Naive thymus-derived CD8-positive, alpha-beta T cell (primary cell): ENCODE measurements around the gene HMGN1. TPM values are rescaled to one million over a fixed set of nuclear protein-coding genes. Genes with fewer than 3 reads are reported as not detected.
"Not testable (repeated sequence)": the region's sequence is repeated elsewhere in the genome, so short reads cannot be mapped to it uniquely, and the experiment has no call there.

Experiments
- ATAC-seq, 2 donors: fragments of 150-1000 bp; cut with Tn5 transposase in 1 of 2; sonication (Bioruptor Pico), chemical (Tn5 transposase) in 1 of 2; 1 replicate in 1 of 2; 2 replicates in 1 of 2; pipeline ENCODE4 v1.10.0; 2021; ENCODE audit warnings: mild to moderate bottlenecking in 2 of 2, moderate library complexity in 2 of 2
- POLR2A ChIA-PET: fragments of 350-600 bp; sonication (Branson Sonifier 250); formaldehyde crosslinking; loops from one replicate; lab custom pipeline; 2021; ENCODE audit warnings: antibody characterized with exemption; lab: Charles Lee
- DNase-seq, 10 donors: peaks; one replicate each; pipeline versions ENCODE4 v3.0.0 to v3.0.0-alpha.2; 2020 to 2022
- H3K27ac Mint-ChIP-seq, 10 donors: one replicate each; pipeline ENCODE4 v1.8.0; 2020 to 2022; ENCODE audit warnings: mild to moderate bottlenecking in 10 of 10, mixed read lengths in 10 of 10, moderate library complexity in 4 of 10, inconsistent platforms in 1 of 10
- H3K27me3 Mint-ChIP-seq, 5 donors: one replicate each; pipeline ENCODE4 v1.8.0; 2021 to 2022; ENCODE audit warnings: mixed read lengths in 5 of 5
- H3K36me3 Mint-ChIP-seq, 3 donors: one replicate each; pipeline ENCODE4 v1.8.0; 2020 to 2022; ENCODE audit warnings: mixed read lengths in 3 of 3, mild to moderate bottlenecking in 2 of 3, inconsistent platforms in 1 of 3
- H3K4me1 Mint-ChIP-seq, 4 donors: one replicate each; pipeline ENCODE4 v1.8.0; 2021 to 2022; ENCODE audit warnings: mixed read lengths in 4 of 4
- H3K4me3 Mint-ChIP-seq, 10 donors: one replicate each; pipeline ENCODE4 v1.8.0; 2020 to 2022; ENCODE audit warnings: mild to moderate bottlenecking in 10 of 10, mixed read lengths in 10 of 10, moderate library complexity in 6 of 10, inconsistent platforms in 1 of 10
- H3K9me3 Mint-ChIP-seq, 9 donors: one replicate each; pipeline ENCODE4 v1.8.0; 2020 to 2022; ENCODE audit warnings: mixed read lengths in 9 of 9, mild to moderate bottlenecking in 3 of 9, inconsistent platforms in 1 of 9, moderate library complexity in 1 of 9
- polyA plus RNA-seq, 3 donors: library from polyadenylated mRNA; unstranded; fragments of 300-500 nt; fragmentation: Illumina TruSeq; gene quantifications; one replicate each; pipeline ENCODE4 v1.2.3, GENCODE V29; 2021
- total RNA-seq, 8 experiments: library from RNA in 2 of 8; stranded (reverse) in 2 of 8; gene quantifications; one replicate each; pipeline ENCODE4 v1.2.3 and lab custom pipeline; 2021 to 2026

HMGN1 gene
- total and polyA plus RNA-seq, 5 experiments from 2014 or later = 248 to 285 (median 252) TPM

DNA sequence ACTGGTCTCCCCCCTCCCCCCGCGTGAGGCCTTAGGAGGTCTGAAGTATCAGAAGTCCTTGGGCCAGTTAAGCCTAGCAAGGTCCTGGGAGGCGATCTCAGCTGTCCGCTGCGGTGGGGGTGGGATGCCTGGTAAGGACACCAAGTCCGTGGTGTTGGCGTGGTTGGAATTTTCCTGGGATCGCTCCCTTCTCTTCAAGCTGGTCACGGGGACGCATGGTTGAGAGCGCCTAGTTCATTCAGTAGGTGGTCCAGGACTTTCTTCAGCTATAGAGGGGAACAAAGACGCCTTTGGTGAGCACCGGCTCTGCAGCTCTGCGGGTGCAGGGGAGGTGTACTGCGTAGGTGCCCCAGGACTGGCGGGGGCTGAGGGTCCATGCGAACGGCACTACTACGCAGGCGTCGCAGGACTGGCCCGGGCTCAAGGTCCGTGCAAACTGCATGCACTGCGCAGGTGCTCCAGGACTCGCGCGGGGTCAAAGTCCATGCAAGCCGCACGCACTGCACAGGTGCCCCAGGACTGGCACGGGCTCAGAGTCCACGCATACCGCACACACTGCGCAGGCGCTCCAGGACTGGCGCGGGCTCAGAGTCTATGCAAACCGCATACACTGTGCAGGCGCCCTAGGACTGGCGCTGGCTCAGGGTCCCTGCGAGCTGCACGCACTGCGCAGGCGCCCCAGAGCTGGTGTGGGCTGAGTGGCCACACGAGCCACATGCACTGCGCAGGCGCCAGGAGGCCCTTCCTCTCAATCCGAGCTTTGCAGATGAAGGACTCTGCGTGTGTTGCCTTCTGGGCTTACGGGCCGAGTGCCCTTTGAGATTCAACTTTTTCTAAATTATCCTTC lies 36.6 kb upstream of the HMGN1 start:
- Mint-ChIP-seq H3K27me3 (no peaks in the 10 kb centered on the region), H3K27ac (peak overlapping the region in 9 of 10 donors; percentile 6 to 89 (median 83)), H3K4me3 (peak overlapping the region; percentile 39 to 89 (median 72)), H3K4me1 (peaks cover 21 to 57% (median 50%) of the 10 kb centered on the region in 4 donors), H3K9me3 (no peaks in the 10 kb centered on the region), H3K36me3 (peaks cover 0 to 5% (median 0%) of the 10 kb centered on the region in 3 donors)
- POLR2A ChIA-PET = interaction anchor here (1.3 to 3.1 kb wide), 4 partner anchors 12 to 74 kb away, joined by 3 to 30 read pairs (median 6); partner anchors contain the start of genes BRWD1 and HMGN1
- DNase-seq (peak; percentile 25 to 78 (median 66)), ATAC-seq (peak; percentile 52 to 60)

DNA sequence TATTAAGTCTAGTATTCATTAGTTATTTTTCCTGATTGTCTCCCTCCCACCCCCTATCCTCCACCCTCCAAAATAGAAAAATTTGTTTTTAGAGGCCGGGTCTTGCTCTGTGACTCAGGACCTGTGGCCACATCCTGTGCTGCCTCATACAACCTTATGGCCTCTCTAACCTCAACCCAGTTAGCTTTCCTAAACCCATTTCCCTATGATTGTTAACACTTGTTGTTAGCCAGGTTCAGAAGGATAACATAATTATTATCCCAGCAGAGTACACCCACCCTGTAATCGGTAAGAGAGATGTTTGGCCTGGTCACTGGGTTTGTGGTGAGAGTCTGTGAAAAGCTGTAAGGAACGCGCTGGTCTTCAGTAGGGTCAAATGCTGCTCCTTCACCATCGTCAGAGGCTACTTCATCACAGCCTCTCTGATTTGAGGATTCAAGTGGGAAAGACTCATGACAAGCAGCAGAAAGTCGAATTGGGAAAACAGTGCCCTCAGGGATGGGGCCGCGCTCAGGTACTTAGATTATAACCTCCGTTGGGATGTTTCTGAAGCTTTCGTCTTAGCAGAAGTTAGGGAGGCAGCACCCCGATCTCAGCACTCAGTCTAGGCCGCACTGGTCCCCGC lies 35.9 kb upstream of the HMGN1 start:
- POLR2A ChIA-PET = interaction anchor here (1.3 to 2.1 kb wide), 3 partner anchors 11 to 73 kb away, joined by 3 to 8 read pairs (median 4); partner anchors contain the start of gene BRWD1
- ATAC-seq (no peak), DNase-seq (no peak)
- Mint-ChIP-seq H3K4me1 (peaks cover 19 to 60% (median 51%) of the 10 kb centered on the region in 4 donors), H3K4me3 (peak overlapping the region in 3 of 10 donors; percentile 22 to 75 (median 63)), H3K9me3 (no peaks in the 10 kb centered on the region), H3K27ac (peak overlapping the region; percentile 3 to 84 (median 56)), H3K36me3 (peaks cover 0 to 2% (median 0%) of the 10 kb centered on the region in 3 donors), H3K27me3 (no peaks in the 10 kb centered on the region)

DNA sequence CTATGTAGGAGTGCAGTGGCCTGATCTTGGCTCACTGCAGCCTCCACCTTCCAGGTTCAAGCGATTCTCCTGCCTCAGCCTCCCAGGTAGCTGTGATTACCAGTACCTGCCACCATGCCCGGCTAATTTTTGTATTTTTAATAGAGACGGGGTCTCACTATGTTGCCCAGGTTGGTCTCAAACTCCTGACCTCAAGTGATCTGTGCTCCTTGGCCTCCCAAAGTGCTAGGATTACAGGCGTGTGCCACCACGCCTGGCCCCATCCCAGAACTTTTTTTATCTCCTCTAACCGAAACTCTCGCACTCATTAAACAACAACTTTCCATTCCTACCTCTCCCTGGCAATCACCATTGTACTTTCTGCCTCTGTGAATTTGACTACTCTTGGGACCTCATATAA lies 33.2 kb upstream of the HMGN1 start:
- POLR2A ChIA-PET = interaction anchor here (2.8 kb wide), 1 partner anchor 69 kb away, joined by 19 read pairs; the partner anchor contains the start of gene BRWD1
- peak overlapping the region; percentile 0 to 91 (median 42) for H3K4me3 Mint-ChIP-seq
- peaks cover 9 to 40% (median 31%) of the 10 kb centered on the region in 4 donors for H3K4me1 Mint-ChIP-seq
- H3K36me3 Mint-ChIP-seq, H3K9me3 Mint-ChIP-seq, ATAC-seq, H3K27me3 Mint-ChIP-seq, DNase-seq: not testable (repeated sequence)
- H3K27ac Mint-ChIP-seq = peak overlapping the region; percentile 5 to 97 (median 69)

DNA sequence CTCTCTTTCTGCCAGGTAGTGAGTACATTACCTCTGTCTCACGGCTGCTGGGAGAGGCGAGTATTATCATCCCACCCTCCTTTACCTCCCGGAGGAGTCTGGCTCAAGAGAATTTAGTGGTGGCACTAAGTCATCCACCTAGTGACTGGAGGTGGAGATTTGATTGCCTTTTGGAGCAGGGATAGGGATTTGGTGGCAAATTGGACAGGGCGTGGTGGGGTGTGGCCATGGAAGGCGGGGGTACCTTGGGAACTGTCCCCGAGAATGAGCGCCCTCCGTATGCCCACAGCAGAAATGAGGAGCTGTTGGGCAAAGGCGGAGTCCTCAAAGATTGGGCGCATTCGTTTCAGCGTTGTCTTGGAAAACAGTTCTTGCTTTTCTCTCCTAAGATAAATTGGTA lies 32.1 kb upstream of the HMGN1 start:
- ATAC-seq = peak in 1 of 2 donors; percentile 0

DNA sequence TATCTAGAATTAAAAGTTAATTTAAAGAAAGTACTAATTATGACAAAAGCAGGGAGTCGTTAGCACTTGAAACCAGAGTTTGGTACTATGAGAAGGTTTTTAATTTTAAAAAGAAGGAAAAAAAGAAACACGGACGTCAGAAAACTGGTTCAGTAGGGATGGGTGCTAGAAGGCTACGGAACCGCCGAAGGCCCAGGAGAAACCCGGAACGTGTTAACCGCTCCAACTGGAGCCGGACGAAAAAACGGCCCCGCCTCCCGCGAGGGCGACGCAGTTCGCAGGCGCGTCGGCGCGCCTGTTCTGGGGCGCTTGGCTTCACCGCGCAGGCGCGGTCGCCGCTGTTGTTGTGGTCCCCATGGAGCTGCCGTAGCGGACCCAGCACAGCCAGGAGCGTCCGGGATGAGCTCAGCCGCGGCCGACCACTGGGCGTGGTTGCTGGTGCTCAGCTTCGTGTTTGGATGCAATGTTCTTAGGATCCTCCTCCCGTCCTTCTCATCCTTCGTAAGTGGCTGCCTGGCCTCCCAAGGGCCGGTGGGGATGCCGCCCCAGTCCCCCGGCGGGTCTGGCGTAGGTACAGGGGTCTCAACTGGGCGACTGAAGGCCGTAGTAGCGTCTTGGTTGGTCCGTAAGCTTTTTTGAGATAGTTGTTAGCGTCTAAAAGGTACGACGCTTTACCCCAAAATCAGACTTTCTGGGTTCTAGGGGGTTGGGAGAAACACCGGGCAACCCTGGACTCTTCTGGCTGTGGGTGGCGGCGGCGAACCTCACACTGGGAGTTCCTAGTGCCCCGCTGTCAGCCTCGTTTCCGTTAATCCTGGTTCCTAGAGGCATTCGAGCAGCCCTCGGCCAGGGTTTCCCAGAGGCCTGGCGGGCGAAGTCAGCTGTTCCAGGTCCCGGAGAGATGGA lies 31.4 kb upstream of the HMGN1 start:
- Mint-ChIP-seq H3K9me3 (no peaks in the 10 kb centered on the region), H3K36me3 (peaks cover 0 to 2% (median 0%) of the 10 kb centered on the region in 3 donors), H3K4me3 (peak overlapping the region; percentile 90 to 96 (median 92)), H3K27me3 (peaks cover 0 to 6% (median 0%) of the 10 kb centered on the region in 5 donors), H3K4me1 (peaks cover 6 to 28% (median 25%) of the 10 kb centered on the region in 4 donors), H3K27ac (peak overlapping the region; percentile 28 to 98 (median 94))
- peak; percentile 95 to 96 for ATAC-seq
- POLR2A ChIA-PET = interaction anchor here (0.6 to 2.8 kb wide), 4 partner anchors 30 to 67 kb away, joined by 3 to 19 read pairs (median 6); partner anchors contain the start of genes BRWD1 and HMGN1
- DNase-seq = peak; percentile 78 to 95 (median 86)

More for the DNA sequence above, 32.1 kb upstream of the HMGN1 start:
- H3K9me3 Mint-ChIP-seq = no peaks in the 10 kb centered on the region
- peak in 1 of 10 donors; percentile 16 for DNase-seq
- POLR2A ChIA-PET = interaction anchor here (1.2 to 2.8 kb wide), 3 partner anchors 31 to 68 kb away, joined by 5 to 19 read pairs (median 6); partner anchors contain the start of genes BRWD1 and HMGN1
- H3K27me3 Mint-ChIP-seq = peaks cover 0 to 6% (median 0%) of the 10 kb centered on the region in 5 donors
- peak overlapping the region; percentile 90 to 96 (median 92) for H3K4me3 Mint-ChIP-seq
- peak overlapping the region; percentile 28 to 98 (median 94) for H3K27ac Mint-ChIP-seq
- peaks cover 0 to 2% (median 0%) of the 10 kb centered on the region in 3 donors for H3K36me3 Mint-ChIP-seq
- peaks cover 9 to 32% (median 28%) of the 10 kb centered on the region in 4 donors for H3K4me1 Mint-ChIP-seq

DNA sequence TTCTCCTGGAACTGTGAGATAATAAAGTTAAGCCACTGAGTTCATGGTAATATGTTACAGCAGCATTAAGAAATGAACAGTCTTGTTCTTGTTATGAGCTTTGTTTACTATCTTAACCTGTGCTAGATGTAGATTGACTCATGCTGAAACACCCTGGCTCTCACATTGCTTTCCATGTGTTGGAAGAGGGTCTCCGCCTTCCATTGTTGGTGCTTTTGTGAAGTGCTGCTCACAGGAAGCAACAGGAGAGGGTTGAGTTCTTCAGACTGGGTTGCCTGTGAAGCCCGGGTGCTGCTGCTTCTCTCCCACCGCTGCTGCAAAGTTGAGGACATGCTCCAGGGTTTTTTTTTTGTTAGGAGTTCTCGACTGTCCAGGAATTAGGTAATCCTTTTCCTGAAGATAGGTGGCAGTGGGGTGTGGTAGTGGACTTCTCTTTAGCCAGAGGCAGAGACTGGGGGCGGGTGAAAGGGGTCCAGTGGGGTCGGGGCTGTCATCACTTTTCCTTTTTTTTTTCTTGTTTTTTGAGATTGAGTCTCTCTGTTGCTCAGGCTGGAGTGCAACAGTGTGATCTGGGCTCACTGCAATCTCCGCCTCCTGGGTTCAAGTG lies 28.7 kb upstream of the HMGN1 start:
- H3K4me3 Mint-ChIP-seq = no peak overlapping the region
- POLR2A ChIA-PET = no interaction called here
- peaks cover 0 to 2% (median 0%) of the 10 kb centered on the region in 3 donors for H3K36me3 Mint-ChIP-seq
- H3K4me1 Mint-ChIP-seq = peaks cover 6 to 23% (median 18%) of the 10 kb centered on the region in 4 donors
- H3K27me3 Mint-ChIP-seq = peaks cover 0 to 8% (median 0%) of the 10 kb centered on the region in 5 donors
- no peak for ATAC-seq
- DNase-seq = no peak
- no peaks in the 10 kb centered on the region for H3K9me3 Mint-ChIP-seq
- peak overlapping the region in 2 of 10 donors; percentile 20 to 81 for H3K27ac Mint-ChIP-seq

DNA sequence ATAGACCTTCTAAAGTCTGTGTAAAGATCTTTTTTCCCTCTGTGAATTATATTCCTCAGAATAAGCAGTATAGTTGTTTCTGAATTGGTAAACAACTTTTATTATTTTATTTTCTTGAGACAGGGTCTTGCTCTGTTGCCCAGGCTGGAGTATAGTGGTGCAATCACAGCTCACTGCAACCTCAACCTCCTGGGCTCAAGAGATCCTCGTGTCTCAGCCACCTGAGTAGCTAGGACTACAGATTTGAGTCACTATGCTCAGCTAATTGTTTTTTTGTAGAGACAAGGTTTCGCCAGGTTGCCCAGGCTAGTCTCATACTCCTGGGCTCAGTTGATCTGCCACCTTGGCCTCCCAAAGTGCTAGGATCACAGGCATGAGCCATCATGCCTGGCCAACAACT lies 26.6 kb upstream of the HMGN1 start:
- no peak overlapping the region for H3K27ac Mint-ChIP-seq
- no peak overlapping the region for H3K4me3 Mint-ChIP-seq
- DNase-seq (no peak), ATAC-seq (no peak)
- no peaks in the 10 kb centered on the region for H3K9me3 Mint-ChIP-seq
- peaks cover 0 to 8% (median 2%) of the 10 kb centered on the region in 4 donors for H3K4me1 Mint-ChIP-seq
- H3K36me3 Mint-ChIP-seq = no peaks in the 10 kb centered on the region
- POLR2A ChIA-PET = no interaction called here
- H3K27me3 Mint-ChIP-seq = peaks cover 0 to 8% (median 0%) of the 10 kb centered on the region in 5 donors

DNA sequence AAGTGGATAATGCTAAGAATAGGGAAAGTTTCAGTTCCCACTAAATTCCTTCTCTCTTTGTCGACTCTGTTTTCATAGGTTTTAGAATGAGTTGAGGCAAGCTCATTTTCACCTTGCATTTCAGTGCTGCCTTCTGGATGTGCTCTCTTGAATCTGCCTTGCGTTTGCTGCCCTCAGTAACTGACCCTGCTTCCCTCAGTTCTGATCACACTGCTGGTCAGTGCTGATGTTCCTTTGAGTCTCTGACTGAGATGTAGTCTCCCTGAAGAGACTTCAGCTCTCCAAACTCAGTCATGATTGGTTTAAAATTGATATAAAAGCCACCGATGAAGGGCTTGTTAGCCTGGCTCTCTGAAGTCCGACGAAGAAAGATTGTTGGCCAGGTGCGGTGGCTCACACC lies 25.2 kb upstream of the HMGN1 start:
- POLR2A ChIA-PET = interaction anchor here (1.5 kb wide), 1 partner anchor 11 kb away, joined by 3 read pairs; no protein-coding TSS in a partner anchor

DNA sequence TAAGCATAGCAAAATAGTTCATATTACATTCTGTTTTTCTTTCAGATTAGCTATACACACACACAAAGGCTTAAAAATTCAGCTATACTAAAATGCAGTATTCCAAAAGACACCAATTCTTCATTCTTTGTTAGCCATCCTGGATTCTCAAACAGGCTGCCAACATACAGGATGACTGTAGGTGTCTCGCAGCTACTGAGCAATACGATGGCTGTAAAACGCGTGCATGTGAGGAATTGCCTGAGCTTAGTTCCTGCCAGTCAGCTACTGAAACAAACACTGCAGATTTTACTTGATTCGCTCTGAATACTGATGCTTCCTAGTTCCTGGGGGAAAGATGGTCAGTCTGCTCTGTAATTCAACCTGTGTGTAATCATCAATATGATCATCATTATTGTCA lies 24.7 kb upstream of the HMGN1 start:
- no peaks in the 10 kb centered on the region for H3K9me3 Mint-ChIP-seq
- POLR2A ChIA-PET = interaction anchor here (1.5 kb wide), 1 partner anchor 12 kb away, joined by 3 read pairs; no protein-coding TSS in a partner anchor

More for the DNA sequence above, 25.2 kb upstream of the HMGN1 start:
- DNase-seq (no peak), ATAC-seq (no peak)
- H3K36me3 Mint-ChIP-seq = no peaks in the 10 kb centered on the region
- H3K4me3 Mint-ChIP-seq = no peak overlapping the region
- H3K4me1 Mint-ChIP-seq = peaks cover 0 to 7% (median 1%) of the 10 kb centered on the region in 4 donors
- H3K27ac Mint-ChIP-seq = no peak overlapping the region
- H3K9me3 Mint-ChIP-seq = no peaks in the 10 kb centered on the region
- peaks cover 0 to 8% (median 0%) of the 10 kb centered on the region in 5 donors for H3K27me3 Mint-ChIP-seq

DNA sequence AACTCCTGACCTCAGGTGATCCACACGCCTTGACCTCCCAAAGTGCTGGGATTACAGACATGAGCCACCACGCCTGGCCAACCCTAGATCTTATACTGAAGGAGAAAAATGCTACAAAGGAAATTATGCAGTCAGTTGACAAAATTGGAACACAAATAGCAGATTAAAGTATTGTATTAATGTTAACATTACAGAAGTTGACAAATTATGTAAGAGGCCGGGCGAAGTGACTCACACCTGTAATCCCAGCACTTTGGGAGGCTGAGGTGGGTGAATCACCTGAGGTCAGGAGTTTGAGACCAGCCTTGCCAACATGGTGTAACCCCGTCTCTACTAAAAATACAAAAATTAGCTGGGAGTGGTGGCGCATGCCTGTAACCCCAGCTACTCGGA lies 21.0 kb upstream of the HMGN1 start:
- H3K36me3 Mint-ChIP-seq, H3K4me3 Mint-ChIP-seq, H3K27ac Mint-ChIP-seq, H3K4me1 Mint-ChIP-seq, DNase-seq, H3K9me3 Mint-ChIP-seq, H3K27me3 Mint-ChIP-seq, ATAC-seq: not testable (repeated sequence)
- POLR2A ChIA-PET = interaction anchor here (1.1 kb wide), 1 partner anchor 56 kb away, joined by 3 read pairs; no protein-coding TSS in a partner anchor

More for the DNA sequence above, 24.7 kb upstream of the HMGN1 start:
- Mint-ChIP-seq H3K27me3 (peaks cover 0 to 8% (median 0%) of the 10 kb centered on the region in 5 donors), H3K36me3 (no peaks in the 10 kb centered on the region), H3K4me3 (no peak overlapping the region), H3K4me1 (peaks cover 0 to 7% (median 1%) of the 10 kb centered on the region in 4 donors), H3K27ac (peak overlapping the region in 1 of 10 donors; percentile 56)
- DNase-seq (peak in 3 of 10 donors; percentile 14 to 31 (median 20)), ATAC-seq (peak; percentile 77 to 78)

DNA sequence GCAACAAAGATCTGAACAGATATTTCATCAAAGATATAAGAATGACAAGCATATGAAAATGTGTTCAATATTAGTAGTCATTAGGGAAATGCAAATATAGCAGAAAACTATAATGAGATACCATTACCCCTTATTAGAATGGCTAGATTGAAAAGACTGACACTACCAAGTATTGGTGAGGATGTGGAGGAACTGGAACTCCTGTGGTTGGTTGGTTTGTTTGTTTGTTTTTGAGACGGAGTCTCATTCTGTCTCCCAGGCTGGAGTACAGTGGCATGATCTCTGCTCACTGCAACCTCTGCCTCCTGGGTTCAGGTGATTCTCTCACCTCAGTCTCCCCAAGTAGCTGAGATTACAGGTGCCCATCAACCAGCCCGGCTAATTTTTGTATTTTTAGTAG lies 18.9 kb upstream of the HMGN1 start:
- Mint-ChIP-seq H3K4me1 (peaks cover 0 to 4% (median 0%) of the 10 kb centered on the region in 4 donors), H3K4me3 (no peak overlapping the region), H3K27me3 (peaks cover 0 to 4% (median under 1%) of the 10 kb centered on the region in 5 donors), H3K36me3 (no peaks in the 10 kb centered on the region), H3K9me3 (no peaks in the 10 kb centered on the region), H3K27ac (no peak overlapping the region)
- ATAC-seq (no peak), DNase-seq (no peak)
- POLR2A ChIA-PET = no interaction called here
